GM23248 (cell line): Measurements from ENCODE around the gene EXOC3L1. TPM values are rescaled to one million over a fixed set of nuclear protein-coding genes. Genes with fewer than 3 reads are reported as not detected.
A peak's percentile ranks its signal among the peaks of the same experiment; 100 is the strongest.

Source experiments
- DNase-seq: peaks from one replicate; pipeline ENCODE4 v3.0.0-alpha.2; 2015
- H2AFZ ChIP-seq: fragments of 200-600 bp; sonication (generic); 2 replicates; pipeline ENCODE4 v1.6.1; 2016; ENCODE audit warnings: antibody characterized with exemption
- H3F3A ChIP-seq: fragments of 200-600 bp; sonication (generic); 2 replicates; pipeline ENCODE4 v1.6.1; 2016; ENCODE audit warnings: mild to moderate bottlenecking, antibody characterized with exemption, mixed run types; ENCODE audit not compliant: insufficient read depth
- H3K27ac ChIP-seq: fragments of 200-600 bp; sonication (generic); 2 replicates; pipeline ENCODE4 v1.5.1; 2016; ENCODE audit warnings: mild to moderate bottlenecking
- H3K27me3 ChIP-seq: fragments of 200-600 bp; sonication (generic); replicated peaks from 2 replicates; pipeline ENCODE4 v1.6.1; 2016; ENCODE audit warnings: mild to moderate bottlenecking; ENCODE audit not compliant: insufficient read depth
- H3K36me3 ChIP-seq: fragments of 200-600 bp; sonication (generic); 2 replicates; pipeline ENCODE4 v1.6.1; 2016; ENCODE audit warnings: low read depth, mild to moderate bottlenecking
- H3K4me1 ChIP-seq: fragments of 200-600 bp; sonication (generic); 2 replicates; pipeline ENCODE4 v1.6.1; 2016; ENCODE audit warnings: mild to moderate bottlenecking; ENCODE audit not compliant: insufficient read depth
- H3K4me2 ChIP-seq: fragments of 200-600 bp; sonication (generic); one replicate; pipeline ENCODE4 v1.6.1; 2016; ENCODE audit warnings: mild to moderate bottlenecking; ENCODE audit not compliant: unreplicated experiment
- H3K4me3 ChIP-seq: fragments of 200-600 bp; sonication (generic); 2 replicates; pipeline ENCODE4 v1.5.1; 2016; ENCODE audit warnings: mild to moderate bottlenecking
- H3K79me2 ChIP-seq: fragments of 200-600 bp; sonication (generic); 2 replicates; pipeline ENCODE4 v1.6.1; 2016; ENCODE audit warnings: mild to moderate bottlenecking; ENCODE audit not compliant: insufficient read depth
- H3K9ac ChIP-seq: fragments of 200-600 bp; sonication (generic); 2 replicates; pipeline ENCODE4 v1.6.1; 2016; ENCODE audit warnings: mild to moderate bottlenecking
- H3K9me2 ChIP-seq: fragments of 200-600 bp; sonication (generic); 2 replicates; pipeline ENCODE4 v1.6.1; 2016; ENCODE audit warnings: mixed run types, mild to moderate bottlenecking, moderate library complexity; ENCODE audit not compliant: insufficient read depth
- H3K9me3 ChIP-seq: fragments of 200-600 bp; sonication (generic); one replicate; pipeline ENCODE4 v1.6.1; 2017; ENCODE audit warnings: low read depth
- H4K20me1 ChIP-seq: fragments of 200-600 bp; sonication (generic); 2 replicates; pipeline ENCODE4 v1.6.0; 2016; ENCODE audit not compliant: insufficient read depth
- EZH2 ChIP-seq: fragments of 200-600 bp; sonication (generic); IDR thresholded peaks from 2 replicates; pipeline ENCODE4 v1.6.1; 2018; ENCODE audit warnings: antibody characterized with exemption, mild to moderate bottlenecking; ENCODE audit not compliant: insufficient read depth, poor library complexity, severe bottlenecking
- EZH2phosphoT487 ChIP-seq: fragments of 200-600 bp; sonication (generic); IDR thresholded peaks from 2 replicates; pipeline ENCODE4 v1.6.1; 2018; ENCODE audit warnings: antibody characterized with exemption, moderate library complexity, mild to moderate bottlenecking, low read depth; ENCODE audit not compliant: insufficient read depth
- WGBS, 2 experiments: methylation state at CpG; one replicate each; pipeline ENCODE4 v1.1.6; 2015 to 2017; ENCODE audit warnings: low lambda C conversion rate in 2 of 2, low coverage in 1 of 2; ENCODE audit errors: missing lambda C conversion rate in 2 of 2; 5-methylcytosine and 5-hydroxymethylcytosine counted together
- in situ Hi-C: fragments of 300-500 bp; cut with MboI; formaldehyde crosslinking; loops from 2 replicates; pipeline ENCODE4 v1.15.0; 2020
- polyA plus RNA-seq: library from polyadenylated mRNA; unstranded; fragments of >200 nt; fragmentation: Nextera tagmentation; extraction: Ambion mirVana; gene quantifications from 2 replicates; pipeline ENCODE4 v1.2.1, GENCODE V29; 2016
- total RNA-seq: library from RNA; depleted of rRNA; stranded (reverse); fragments of >200 nt; shearing (Covaris generic); gene quantifications from 2 replicates; pipeline ENCODE4 v1.2.3, GENCODE V29; 2014

Gene EXOC3L1
- total and polyA plus RNA-seq, 2 experiments from 2014 or later: 0.28 TPM; not detected in 1

DNA sequence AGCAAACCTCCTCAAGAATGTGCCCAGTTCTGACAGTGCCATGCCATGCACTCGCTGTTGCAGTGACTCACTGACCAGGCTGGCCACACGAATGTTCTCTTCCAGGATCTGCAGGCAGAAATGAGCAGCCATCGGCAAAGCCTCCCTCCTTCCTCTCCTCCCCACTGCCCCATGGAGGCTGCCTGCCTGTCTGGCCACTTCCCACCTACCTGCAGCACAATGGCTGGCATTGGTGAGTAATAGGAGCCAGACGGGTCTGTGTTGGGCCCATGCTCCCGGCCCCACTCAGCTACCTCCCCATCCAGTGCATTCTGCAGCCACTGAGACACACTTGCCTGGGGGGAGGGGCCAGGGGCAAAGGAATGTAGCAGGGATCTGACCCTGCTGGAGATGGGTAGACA is 3.4 kb downstream of the EXOC3L1 start:
- peak; percentile 61 for DNase-seq
- Histone ChIP-seq H3K27me3 (no peaks in the 10 kb centered on the region), H4K20me1 (no peaks in the 10 kb centered on the region), H3K9me2 (no peaks in the 10 kb centered on the region), H3K27ac (no peak overlapping the region), H2AFZ (no peak overlapping the region), H3K9ac (no peak overlapping the region), H3K9me3 (no peaks in the 10 kb centered on the region), H3K4me1 (peaks cover 18% of the 10 kb centered on the region), H3K79me2 (peaks cover 12% of the 10 kb centered on the region), H3F3A (peaks cover 17% of the 10 kb centered on the region), H3K36me3 (no peaks in the 10 kb centered on the region), H3K4me2 (no peak overlapping the region), H3K4me3 (no peak overlapping the region)
- in situ Hi-C loops: no loop called here
- 39 to 44% methylated on average over 5 of the region's 5 CpGs for WGBS, 2 experiments
- TF ChIP-seq EZH2: no peak
- TF ChIP-seq EZH2phosphoT487: no peak

DNA sequence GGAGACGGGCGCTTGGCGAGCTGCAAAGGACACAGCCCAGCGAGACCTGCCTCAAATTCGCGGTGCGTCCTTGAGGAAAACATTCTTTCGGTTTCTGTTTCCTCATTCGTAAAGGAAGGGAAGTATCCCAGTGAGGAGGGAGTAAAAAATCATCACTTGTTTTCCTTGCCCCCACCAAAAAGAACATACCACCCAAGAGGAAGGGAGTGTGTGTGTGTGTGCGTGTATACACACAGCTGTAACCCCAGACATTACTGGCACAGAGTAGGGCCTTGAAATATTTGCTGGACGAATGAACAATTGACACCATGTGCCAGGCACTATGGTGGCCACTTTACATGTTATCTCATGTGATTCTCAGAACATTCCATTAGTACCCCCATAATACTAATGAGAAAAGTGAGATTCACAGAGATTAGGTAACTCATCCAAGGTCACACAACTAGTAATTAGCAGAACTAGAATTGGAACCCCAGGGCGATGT is 4.2 kb downstream of the EXOC3L1 start:
- H4K20me1 ChIP-seq: no peaks in the 10 kb centered on the region
- H3K79me2 ChIP-seq: peaks cover 12% of the 10 kb centered on the region
- no peak overlapping the region for H3K9ac ChIP-seq
- H3K4me1 ChIP-seq: peaks cover 24% of the 10 kb centered on the region
- in situ Hi-C loops: no loop called here
- TF ChIP-seq EZH2: no peak
- no peak for TF ChIP-seq EZH2phosphoT487
- no peak overlapping the region for H2AFZ ChIP-seq
- no peaks in the 10 kb centered on the region for H3K36me3 ChIP-seq
- H3K4me2 ChIP-seq: no peak overlapping the region
- H3K27me3 ChIP-seq: no peaks in the 10 kb centered on the region
- peaks cover 18% of the 10 kb centered on the region for H3F3A ChIP-seq
- no peaks in the 10 kb centered on the region for H3K9me3 ChIP-seq
- WGBS, 2 experiments: 9% methylated on average over 12 of the region's 12 CpGs
- H3K27ac ChIP-seq: no peak overlapping the region
- H3K4me3 ChIP-seq: 0 out of 2 replicates have a peak overlapping the region, but pooled peaks have one; percentile 21
- DNase-seq: no peak
- H3K9me2 ChIP-seq: no peaks in the 10 kb centered on the region

DNA sequence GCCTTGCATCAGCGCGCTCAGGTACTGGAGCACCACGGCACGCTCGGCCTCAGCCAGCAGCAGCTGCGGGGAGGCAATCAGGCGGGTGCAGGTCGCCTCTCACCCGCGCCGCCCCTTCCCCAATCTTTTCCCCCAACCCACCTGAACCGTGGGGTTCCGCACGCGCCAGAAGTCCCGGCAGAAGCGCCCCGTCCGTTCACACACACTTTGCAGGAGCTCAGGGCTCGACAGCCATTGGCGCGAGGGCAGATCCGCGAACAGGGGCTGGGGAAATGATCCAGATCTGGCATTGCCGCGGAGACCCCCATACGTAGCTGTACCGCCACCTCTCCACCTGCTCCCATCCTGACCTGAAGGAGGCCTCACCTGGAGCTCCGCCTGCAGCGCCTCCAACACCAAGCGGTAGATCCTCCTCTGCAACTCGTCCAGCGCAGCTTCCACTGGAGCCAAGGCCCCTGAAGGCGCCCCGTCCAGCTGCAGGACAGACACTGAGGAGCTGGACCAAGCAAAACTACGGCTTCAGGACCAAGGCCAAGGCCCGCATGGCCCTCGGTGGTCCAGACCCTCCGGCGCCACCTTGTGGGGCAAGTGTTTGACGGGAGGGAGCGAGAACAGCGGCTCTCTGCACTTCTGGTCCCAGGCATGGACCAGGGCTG is 4.8 kb downstream of the EXOC3L1 start:
- Histone ChIP-seq H3K27me3 (no peaks in the 10 kb centered on the region), H3K36me3 (no peaks in the 10 kb centered on the region), H3K9me3 (no peaks in the 10 kb centered on the region), H3K79me2 (peaks cover 12% of the 10 kb centered on the region), H3K9ac (no peak overlapping the region), H3K4me1 (peaks cover 24% of the 10 kb centered on the region), H4K20me1 (no peaks in the 10 kb centered on the region), H3K4me2 (no peak overlapping the region), H3K9me2 (no peaks in the 10 kb centered on the region), H2AFZ (no peak overlapping the region), H3K4me3 (0 out of 2 replicates have a peak overlapping the region, but pooled peaks have one; percentile 21), H3K27ac (no peak overlapping the region), H3F3A (peaks cover 18% of the 10 kb centered on the region)
- TF ChIP-seq EZH2phosphoT487: no peak
- in situ Hi-C loops: no loop called here
- WGBS, 2 experiments: 11 to 15% methylated on average over 38 to 43 of the region's 43 CpGs
- DNase-seq: peak; percentile 96

DNA sequence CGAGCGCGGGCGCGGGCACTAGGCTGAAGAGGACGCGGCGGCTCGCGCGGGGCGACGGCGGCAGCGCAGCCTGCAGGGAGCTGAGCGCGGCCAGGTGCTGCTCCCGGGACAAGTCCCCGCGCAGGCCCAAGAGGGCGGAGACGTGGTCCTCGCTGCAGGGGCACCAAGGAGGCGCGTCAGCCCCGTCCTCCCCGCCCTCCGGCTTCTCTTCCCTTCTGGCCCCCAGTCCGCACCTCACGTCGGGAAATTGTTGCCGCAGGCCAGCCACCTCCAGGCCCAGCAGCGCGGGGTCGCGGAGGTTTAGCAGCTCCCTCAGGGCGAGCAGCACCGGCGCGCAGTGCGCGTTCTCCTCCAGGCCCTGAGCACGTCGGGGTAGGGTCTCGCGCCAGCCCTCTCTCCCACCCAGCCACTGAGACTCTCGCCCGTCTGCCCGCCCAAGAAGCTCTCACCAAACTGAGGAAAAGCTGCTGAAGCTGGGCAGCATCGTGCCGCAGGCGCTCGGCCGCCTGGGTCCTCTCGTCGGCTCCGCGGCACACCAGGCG is 5.4 kb downstream of the EXOC3L1 start:
- no peaks in the 10 kb centered on the region for H3K9me3 ChIP-seq
- H3K4me3 ChIP-seq: peak overlapping the region; percentile 79
- H3K9ac ChIP-seq: peak overlapping the region; percentile 81
- no peaks in the 10 kb centered on the region for H3K9me2 ChIP-seq
- DNase-seq: no peak
- peaks cover 12% of the 10 kb centered on the region for H3K79me2 ChIP-seq
- H3F3A ChIP-seq: peaks cover 18% of the 10 kb centered on the region
- H4K20me1 ChIP-seq: no peaks in the 10 kb centered on the region
- H3K4me2 ChIP-seq: peak overlapping the region; percentile 73
- in situ Hi-C loops: no loop called here
- peak overlapping the region; percentile 69 for H2AFZ ChIP-seq
- no peaks in the 10 kb centered on the region for H3K36me3 ChIP-seq
- H3K27ac ChIP-seq: peak overlapping the region; percentile 82; the same call in 1 of the 2 replicates
- H3K4me1 ChIP-seq: peaks cover 24% of the 10 kb centered on the region
- TF ChIP-seq EZH2phosphoT487 (no peak), EZH2 (no peak)
- no peaks in the 10 kb centered on the region for H3K27me3 ChIP-seq
- WGBS, 2 experiments: 9 to 11% methylated on average over 42 to 59 of the region's 59 CpGs
